Peyer's patch (tissue), 4 donors: ENCODE results near the gene FOXJ2.

Experiments used
- CTCF ChIP-seq, 6 experiments: fragments of 450-650 bp in 4 of 6; fragments of 200-600 bp in 2 of 6; sonication (generic) in 1 of 6; IDR thresholded peaks; one replicate each; pipeline ENCODE4 v1.5.1; 2017 to 2019; ENCODE audit warnings: antibody characterized with exemption in 6 of 6, mild to moderate bottlenecking in 3 of 6, moderate library complexity in 1 of 6
- POLR2A ChIP-seq, 2 donors: fragments of 450-650 bp; IDR thresholded peaks; one replicate each; pipeline ENCODE4 v1.5.1; 2017; ENCODE audit warnings: antibody characterized with exemption in 2 of 2, mild to moderate bottlenecking in 2 of 2, moderate library complexity in 2 of 2

GRCh38 chr12:8069582-8069981 lies 37.1 kb downstream of the FOXJ2 start:
- no peak for TF ChIP-seq CTCF (IDR thresholded peaks at IDR 0.05)
- TF ChIP-seq POLR2A (IDR thresholded peaks at IDR 0.05) = no peak
